ENCODE data around the gene MAP3K14. TPM values are rescaled to one million over a fixed set of nuclear protein-coding genes. Genes with fewer than 3 reads are reported as not detected.

MAP3K14 gene
- polyA plus RNA-seq, 1 of the 3 experiments (the other 2 are of a cell fraction) = 11.9 TPM

DNA sequence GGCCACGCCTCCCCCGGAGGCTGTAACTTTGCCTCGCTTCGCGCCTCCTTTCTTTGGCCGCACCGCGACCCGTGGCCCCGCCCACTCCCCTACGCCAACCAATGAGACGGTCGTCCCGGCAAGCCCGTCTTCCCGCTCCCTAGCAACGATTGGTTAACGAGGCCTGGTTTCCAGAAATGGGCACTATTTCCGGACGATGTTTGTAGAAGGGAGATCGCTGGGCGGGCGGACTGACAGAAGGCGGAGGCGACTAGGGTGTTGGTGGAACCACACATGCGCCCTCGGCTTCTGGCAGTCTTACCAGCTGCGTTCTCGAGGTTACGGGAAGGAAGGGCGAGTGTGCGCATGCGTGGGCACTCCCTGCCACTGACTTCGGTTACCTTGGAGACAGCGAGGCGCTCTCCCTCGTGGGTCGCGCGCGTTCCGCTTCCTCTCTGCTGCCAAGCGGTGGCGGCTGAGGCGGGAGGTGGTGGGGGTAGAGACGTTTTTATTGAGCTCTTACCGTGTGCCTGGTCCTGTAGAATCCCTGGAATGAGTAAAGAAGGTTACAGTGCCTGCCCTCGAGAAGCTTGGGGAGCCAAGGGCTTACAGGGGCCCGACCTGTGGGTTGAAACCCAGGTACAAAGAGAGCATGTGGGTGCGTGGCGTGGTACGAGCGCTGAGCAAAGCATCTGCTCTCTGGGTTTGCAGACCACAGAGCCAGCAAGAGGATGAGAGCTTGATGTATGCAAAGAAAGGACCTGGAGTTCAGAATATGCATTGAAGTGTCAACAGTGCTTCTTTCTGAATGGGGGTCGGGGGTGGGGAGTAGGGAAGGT, 500 bp upstream of the MAP3K14 start (continued):
- TF ChIP-seq IRF3 (IDR thresholded peaks at IDR 0.05; ENCODE audit: low read depth, low read length) (peak; percentile 52; the same call in 1 of the 2 replicates), MXI1 (IDR thresholded peaks at IDR 0.05; ENCODE audit: low read depth, low read length) (peak; percentile 98), USF2 (IDR thresholded peaks at IDR 0.05; ENCODE audit: borderline replicate concordance, low read depth, low read length) (no peak), FOXM1 (IDR thresholded peaks at IDR 0.05; ENCODE audit: low read depth) (no peak), PBX3 (IDR thresholded peaks at IDR 0.05) (peak; percentile 93), YY1 (IDR thresholded peaks at IDR 0.05; ENCODE audit: low read depth) (no peak), RFX5 (IDR thresholded peaks at IDR 0.05; ENCODE audit: low read length) (peak; percentile 94), EP300 (IDR thresholded peaks at IDR 0.05; ENCODE audit: borderline replicate concordance in 1 of 2, low read depth in 1 of 2, low read length in 1 of 2) (no peak), NRF1 (IDR thresholded peaks at IDR 0.05; ENCODE audit: low read depth, low read length) (peak; percentile 90), RCOR1 (IDR thresholded peaks at IDR 0.05; ENCODE audit: low read length) (peak; percentile 52; the same call in 1 of the 2 replicates), TCF12 (IDR thresholded peaks at IDR 0.05) (no peak), FOSL2 (IDR thresholded peaks at IDR 0.05; ENCODE audit: borderline replicate concordance, low read depth) (no peak), TEAD4 (IDR thresholded peaks at IDR 0.05; ENCODE audit: borderline replicate concordance, insufficient read depth) (no peak), EZH2phosphoT487 (IDR thresholded peaks at IDR 0.05; ENCODE audit: borderline replicate concordance, low read depth) (no peak), SMC3 (IDR thresholded peaks at IDR 0.05; ENCODE audit: low read depth, low read length) (no peak), CHD2 (IDR thresholded peaks at IDR 0.05; ENCODE audit: low read length, partially characterized antibody) (no peak), MEF2A (IDR thresholded peaks at IDR 0.05; ENCODE audit: borderline replicate concordance, low read depth) (no peak), NFIC (IDR thresholded peaks at IDR 0.05; ENCODE audit: borderline replicate concordance) (no peak), RAD21 (IDR thresholded peaks at IDR 0.05; ENCODE audit: low read length) (0 out of 2 replicates have a peak, but pooled peaks have one; percentile 15)
- TF ChIP-seq, protein P1, sequence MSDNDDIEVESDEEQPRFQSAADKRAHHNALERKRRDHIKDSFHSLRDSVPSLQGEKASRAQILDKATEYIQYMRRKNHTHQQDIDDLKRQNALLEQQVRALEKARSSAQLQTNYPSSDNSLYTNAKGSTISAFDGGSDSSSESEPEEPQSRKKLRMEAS (IDR thresholded peaks at IDR 0.05; ENCODE audit: low read depth) = peak; percentile 80; the same call in 1 of the 2 replicates

Data from SK-N-SH (cell line).